Measurements from ENCODE around the gene RIN1. TPM values are rescaled to one million over a fixed set of nuclear protein-coding genes. Genes with fewer than 3 reads are reported as not detected.
"Not testable (repeated sequence)": the region's sequence is repeated elsewhere in the genome, so short reads cannot be mapped to it uniquely, and the experiment has no call there.

RIN1 gene
- total RNA-seq, 2 experiments from 2014 or later = 2.0 to 2.6 TPM

DNA sequence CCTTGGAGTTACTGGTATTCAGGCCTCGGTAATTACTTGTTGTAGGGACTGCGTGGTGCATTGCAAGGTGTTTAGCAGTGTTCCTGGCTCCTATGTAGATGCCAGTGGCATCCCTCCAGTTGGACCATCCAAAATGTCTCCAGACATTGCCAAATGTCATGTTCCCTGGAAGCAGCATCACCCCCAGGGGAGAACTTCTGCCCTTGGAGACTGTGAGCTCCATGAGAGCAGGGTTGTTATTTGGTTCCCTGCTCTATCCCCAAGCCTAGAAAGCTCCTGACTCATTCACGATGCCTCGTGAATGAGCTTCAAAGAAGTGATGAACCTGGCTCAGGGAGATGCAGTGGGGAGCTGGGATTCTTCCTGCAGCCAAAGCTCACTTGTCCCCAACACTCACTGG is 14.6 kb downstream of the RIN1 start:
- no peak for DNase-seq
- no peak overlapping the region for H3K4me3 Mint-ChIP-seq
- peaks cover 52% of the 10 kb centered on the region for H3K4me1 Mint-ChIP-seq (ENCODE audit: low read depth)
- H3K27ac Mint-ChIP-seq = no peak overlapping the region
- peaks cover 10% of the 10 kb centered on the region for H3K9me3 Mint-ChIP-seq
- CTCF ChIA-PET = interaction anchor here (0.5 to 2.0 kb wide), 2 partner anchors 9 to 1046 kb away, joined by 3 to 14 read pairs; no protein-coding TSS in a partner anchor
- no peaks in the 10 kb centered on the region for H3K27me3 Mint-ChIP-seq (ENCODE audit: low read depth)
- no peaks in the 10 kb centered on the region for H3K36me3 Mint-ChIP-seq (ENCODE audit: low read depth)
- intact Hi-C loops (cut with micrococcal nuclease) = no loop called here

- H3K36me3 Mint-ChIP-seq (ENCODE audit: low read depth); intact Hi-C loops (cut with micrococcal nuclease); H3K4me3 Mint-ChIP-seq; H3K27me3 Mint-ChIP-seq (ENCODE audit: low read depth); H3K27ac Mint-ChIP-seq; DNase-seq; CTCF ChIA-PET: not testable (repeated sequence)
- H3K9me3 Mint-ChIP-seq = peaks cover 10% of the 10 kb centered on the region
- H3K4me1 Mint-ChIP-seq (ENCODE audit: low read depth) = peaks cover 51% of the 10 kb centered on the region
Observed at GRCh38 chr11:66320748-66321147, 15.5 kb downstream of the RIN1 start.

DNA sequence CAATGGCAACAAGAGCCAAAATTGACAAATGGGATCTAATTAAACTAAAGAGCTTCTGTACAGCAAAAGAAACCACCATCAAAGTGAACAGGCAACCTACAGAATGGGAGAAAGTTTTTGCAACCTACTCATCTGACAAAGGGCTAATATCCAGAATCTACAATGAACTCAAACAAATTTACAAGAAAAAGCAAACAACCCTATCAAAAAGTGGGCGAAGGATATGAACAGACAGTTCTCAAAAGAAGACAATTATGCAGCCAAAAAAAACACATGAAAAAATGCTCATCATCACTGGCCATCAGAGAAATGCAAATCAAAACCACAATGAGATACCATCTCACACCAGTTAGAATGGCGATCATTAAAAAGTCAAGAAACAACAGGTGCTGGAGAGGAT is 15.9 kb downstream of the RIN1 start:
- H3K27ac Mint-ChIP-seq; H3K4me3 Mint-ChIP-seq; H3K36me3 Mint-ChIP-seq (ENCODE audit: low read depth); CTCF ChIA-PET; DNase-seq; intact Hi-C loops (cut with micrococcal nuclease); H3K27me3 Mint-ChIP-seq (ENCODE audit: low read depth): not testable (repeated sequence)
- H3K9me3 Mint-ChIP-seq = peaks cover 10% of the 10 kb centered on the region
- peaks cover 55% of the 10 kb centered on the region for H3K4me1 Mint-ChIP-seq (ENCODE audit: low read depth)

DNA sequence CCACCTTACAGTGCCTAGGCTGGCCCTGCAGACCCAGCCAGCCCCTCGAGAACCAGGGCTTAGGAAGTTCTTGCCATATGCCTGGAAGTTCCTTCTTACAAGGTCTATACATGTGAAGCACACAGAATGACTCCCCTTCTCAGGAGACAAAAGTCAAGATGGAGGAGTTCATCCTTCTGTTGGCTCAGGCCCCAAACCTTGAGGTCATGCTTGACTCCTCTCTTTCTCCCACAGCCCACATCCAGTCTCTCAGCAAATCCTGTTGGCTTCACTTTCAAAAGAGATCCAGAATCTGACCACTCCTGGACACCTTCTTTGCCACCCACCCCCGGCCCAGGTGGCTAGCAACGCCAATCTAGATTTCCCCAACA is 17.6 kb downstream of the RIN1 start:
- H3K36me3 Mint-ChIP-seq (ENCODE audit: low read depth) = no peaks in the 10 kb centered on the region
- CTCF ChIA-PET = interaction anchor here (1.0 to 1.3 kb wide), 2 partner anchors 8 to 26 kb away, joined by 3 to 5 read pairs; partner anchors contain the start of gene BRMS1
- peak overlapping the region; percentile 93 for H3K27ac Mint-ChIP-seq
- peaks cover 10% of the 10 kb centered on the region for H3K9me3 Mint-ChIP-seq
- peaks cover 62% of the 10 kb centered on the region for H3K4me1 Mint-ChIP-seq (ENCODE audit: low read depth)
- H3K4me3 Mint-ChIP-seq = no peak overlapping the region
- intact Hi-C loops (cut with micrococcal nuclease) = loop anchor here (1.0 kb wide), 1 partner anchor 8 kb away; no protein-coding TSS in a partner anchor
- H3K27me3 Mint-ChIP-seq (ENCODE audit: low read depth) = no peaks in the 10 kb centered on the region
- DNase-seq = no peak

DNA sequence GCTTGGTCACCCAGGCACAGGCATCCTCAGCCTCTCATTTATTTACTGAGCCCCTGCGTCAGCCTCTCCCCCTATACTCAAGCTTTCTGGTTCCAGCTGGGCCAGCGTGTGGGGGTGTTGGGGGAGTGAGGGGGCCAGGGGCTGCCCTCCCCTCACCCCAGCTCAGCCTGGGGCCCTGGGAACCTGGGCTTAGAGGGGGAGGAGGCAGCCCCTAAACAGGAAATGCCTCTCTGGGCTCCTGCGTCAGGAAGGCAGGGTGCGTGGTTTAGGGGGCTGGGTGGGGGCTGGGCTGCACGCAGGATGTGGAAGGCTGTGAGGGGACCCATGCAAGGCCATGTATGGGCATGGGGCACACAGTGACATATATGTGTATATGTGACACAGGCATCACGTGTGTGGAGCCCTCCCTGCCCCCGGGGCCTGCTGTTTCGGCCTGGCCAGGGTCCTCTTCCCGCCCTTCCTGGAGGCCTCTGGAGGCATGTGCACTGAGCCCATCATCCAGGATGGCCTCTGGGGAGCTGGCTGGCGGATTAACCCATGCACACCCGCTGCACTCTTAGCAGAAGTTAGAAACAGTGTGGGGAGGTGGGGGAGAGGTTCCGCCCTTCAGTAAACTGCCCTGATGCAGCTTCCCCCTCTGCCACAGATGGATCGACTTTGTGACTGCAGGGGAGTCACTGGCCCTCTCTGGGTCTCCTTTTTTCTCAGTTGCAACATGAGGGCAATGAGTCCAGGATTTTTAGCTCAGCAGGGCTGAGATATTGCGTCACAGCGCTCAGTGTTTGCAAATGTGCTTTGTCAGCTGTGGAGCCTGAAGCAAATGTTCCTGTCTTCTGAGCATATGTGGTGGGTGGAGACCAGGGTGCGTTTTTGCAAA is 18.3 kb downstream of the RIN1 start:
- intact Hi-C loops (cut with micrococcal nuclease) = loop anchor here (1.0 kb wide), 1 partner anchor 8 kb away; no protein-coding TSS in a partner anchor
- no peaks in the 10 kb centered on the region for H3K27me3 Mint-ChIP-seq (ENCODE audit: low read depth)
- H3K4me1 Mint-ChIP-seq (ENCODE audit: low read depth) = peaks cover 66% of the 10 kb centered on the region

DNA sequence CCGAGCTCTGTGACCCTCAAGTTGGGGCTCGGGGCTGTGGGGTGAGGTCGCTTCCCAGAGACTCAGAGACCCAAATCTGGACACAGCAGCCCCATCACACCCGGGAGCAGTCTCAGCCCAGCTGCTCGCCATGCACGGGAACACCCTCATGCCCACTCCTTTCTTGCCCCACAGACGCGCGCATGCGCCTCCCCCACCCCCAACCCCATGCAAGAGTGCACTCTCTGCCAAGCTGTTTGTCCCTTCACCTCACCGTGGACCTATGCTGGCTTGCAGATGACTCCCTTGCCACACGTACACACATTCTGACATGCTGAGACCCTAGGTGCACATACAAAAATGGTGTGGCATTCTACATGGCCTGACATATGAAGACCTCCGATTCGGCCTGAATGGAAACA is 18.9 kb downstream of the RIN1 start:
- H3K4me1 Mint-ChIP-seq (ENCODE audit: low read depth) = peaks cover 65% of the 10 kb centered on the region
- peak overlapping the region; percentile 53 for H3K4me3 Mint-ChIP-seq
- intact Hi-C loops (cut with micrococcal nuclease) = no loop called here
- H3K9me3 Mint-ChIP-seq = peaks cover 10% of the 10 kb centered on the region
- H3K27ac Mint-ChIP-seq = peak overlapping the region; percentile 93
- no peaks in the 10 kb centered on the region for H3K36me3 Mint-ChIP-seq (ENCODE audit: low read depth)
- CTCF ChIA-PET = interaction anchor here (0.6 to 1.8 kb wide), 5 partner anchors 12 to 113 kb away, joined by 3 to 4 read pairs (median 3); partner anchors contain the start of gene BRMS1
- H3K27me3 Mint-ChIP-seq (ENCODE audit: low read depth) = no peaks in the 10 kb centered on the region
- peak; percentile 56 for DNase-seq

More for the DNA sequence above, 18.3 kb downstream of the RIN1 start:
- Mint-ChIP-seq H3K4me3 (peak overlapping the region; percentile 53), H3K27ac (peak overlapping the region; percentile 93), H3K36me3 (ENCODE audit: low read depth) (no peaks in the 10 kb centered on the region), H3K9me3 (peaks cover 10% of the 10 kb centered on the region)
- CTCF ChIA-PET = interaction anchor here (1.0 to 1.3 kb wide), 3 partner anchors 9 to 27 kb away, joined by 3 to 5 read pairs (median 4); partner anchors contain the start of gene BRMS1
- peak; percentile 71 for DNase-seq

DNA sequence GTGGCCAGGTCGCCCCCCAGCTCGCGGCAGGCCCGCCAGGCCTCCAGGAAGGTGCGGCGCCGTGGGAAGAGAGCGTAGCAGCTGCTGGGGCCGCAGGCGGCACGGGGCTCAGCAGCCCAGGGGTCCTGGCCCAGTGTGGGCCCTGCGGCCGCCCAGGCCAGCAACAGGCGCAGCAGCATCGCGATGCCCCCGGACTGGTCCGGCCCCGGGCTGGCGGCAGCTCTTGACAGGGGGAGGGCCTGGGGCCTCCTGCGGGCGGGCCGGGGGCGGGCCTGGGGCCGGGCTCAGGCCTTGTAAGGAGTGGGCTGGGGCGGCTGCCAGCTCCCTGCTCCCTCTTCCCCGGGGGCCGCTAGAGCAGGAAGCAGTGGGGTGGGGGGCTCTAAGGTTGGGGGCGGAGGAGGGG is 19.4 kb downstream of the RIN1 start, which contains the start of gene CD248:
CD248 (minus strand) TSS at position 196 of the 403 bp plus-strand sequence; CDS start at position 179, 17 bp downstream.
- peak within 1 kb of the TSS; percentile 53 for H3K4me3 Mint-ChIP-seq
- peak within 1 kb of the TSS; percentile 93 for H3K27ac Mint-ChIP-seq
- CTCF ChIA-PET = interaction anchor here (0.6 to 1.8 kb wide), 4 partner anchors 12 to 114 kb away, joined by 3 to 4 read pairs (median 4); no protein-coding TSS in a partner anchor
- no peaks in the 10 kb centered on the region for H3K36me3 Mint-ChIP-seq (ENCODE audit: low read depth)
- no peaks in the 10 kb centered on the region for H3K27me3 Mint-ChIP-seq (ENCODE audit: low read depth)
- peaks cover 10% of the 10 kb centered on the region for H3K9me3 Mint-ChIP-seq
- DNase-seq = no peak
- intact Hi-C loops (cut with micrococcal nuclease) = no loop called here
- H3K4me1 Mint-ChIP-seq (ENCODE audit: low read depth) = peaks cover 65% of the 10 kb centered on the region

DNA sequence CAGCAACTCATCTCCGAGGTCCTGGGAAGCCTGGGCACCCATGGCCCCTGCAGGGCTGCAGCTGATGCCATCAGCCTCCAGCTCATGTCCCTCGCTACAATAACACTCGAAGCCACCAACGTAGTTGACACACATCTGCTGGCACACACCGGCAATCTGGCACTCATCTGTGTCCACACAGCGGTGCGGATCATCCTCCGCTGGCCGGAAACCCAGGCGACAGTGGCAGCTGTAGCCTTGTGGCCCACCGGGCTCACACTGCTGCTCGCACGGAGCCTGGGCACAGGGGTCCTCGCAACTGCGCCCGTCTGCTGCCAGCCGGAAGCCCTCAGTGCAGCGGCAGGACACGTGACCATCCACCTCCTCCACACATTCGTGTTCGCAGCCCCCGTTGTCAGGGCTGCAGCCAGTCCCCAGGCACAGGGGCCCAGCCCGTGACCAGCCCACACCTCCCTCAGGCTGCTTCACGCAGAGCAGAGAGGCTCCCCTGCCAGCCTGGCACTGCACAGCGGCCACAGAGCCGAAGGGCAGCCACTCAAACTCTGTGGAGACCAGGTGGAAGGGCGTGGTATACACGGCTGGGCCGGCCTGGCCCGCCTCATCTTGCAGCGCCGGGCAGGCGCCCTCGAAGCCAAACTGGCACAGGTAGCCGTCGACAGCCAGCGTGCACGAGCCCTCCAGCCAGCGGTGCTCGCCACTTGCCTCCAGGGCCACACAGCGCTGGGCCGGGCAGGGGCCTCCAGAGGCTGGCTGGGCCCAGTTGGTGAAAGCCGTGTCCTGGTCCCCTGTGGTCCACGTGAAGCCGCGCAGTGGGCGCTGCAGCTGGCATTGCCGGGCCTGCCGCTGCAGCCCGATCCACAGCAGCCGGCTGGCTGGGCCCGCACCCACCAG is 20.1 kb downstream of the RIN1 start:
- intact Hi-C loops (cut with micrococcal nuclease) = no loop called here
- no peak overlapping the region for H3K4me3 Mint-ChIP-seq
- CTCF ChIA-PET = interaction anchor here (1.3 to 1.8 kb wide), 2 partner anchors 13 to 73 kb away, joined by 3 to 4 read pairs; no protein-coding TSS in a partner anchor
- DNase-seq = no peak
- no peak overlapping the region for H3K27ac Mint-ChIP-seq
- no peaks in the 10 kb centered on the region for H3K27me3 Mint-ChIP-seq (ENCODE audit: low read depth)
- no peaks in the 10 kb centered on the region for H3K36me3 Mint-ChIP-seq (ENCODE audit: low read depth)
- peaks cover 65% of the 10 kb centered on the region for H3K4me1 Mint-ChIP-seq (ENCODE audit: low read depth)
- H3K9me3 Mint-ChIP-seq = peaks cover 10% of the 10 kb centered on the region

DNA sequence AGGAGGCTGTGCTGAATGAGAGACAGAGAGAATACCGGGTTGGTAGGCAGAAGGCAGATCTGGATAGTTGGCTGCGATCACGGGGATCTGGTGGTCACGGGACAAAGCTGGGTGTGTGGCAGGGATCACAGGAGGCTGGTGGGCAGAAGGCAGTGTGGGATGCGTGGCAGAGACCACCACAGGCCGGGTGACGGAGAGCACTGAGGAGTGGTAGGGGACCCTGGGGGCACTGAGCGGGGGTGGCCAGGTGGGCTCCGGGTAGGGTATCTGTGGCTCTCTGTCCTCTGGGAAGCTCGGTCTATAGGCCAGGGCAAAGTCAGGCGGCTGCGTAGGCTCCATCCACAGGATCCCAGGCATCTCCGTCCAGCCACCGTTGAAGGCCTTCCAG is 20.7 kb downstream of the RIN1 start:
- Mint-ChIP-seq H3K27me3 (ENCODE audit: low read depth) (no peaks in the 10 kb centered on the region), H3K27ac (no peak overlapping the region), H3K4me3 (no peak overlapping the region), H3K36me3 (ENCODE audit: low read depth) (no peaks in the 10 kb centered on the region), H3K9me3 (peaks cover 10% of the 10 kb centered on the region), H3K4me1 (ENCODE audit: low read depth) (peaks cover 65% of the 10 kb centered on the region)
- no peak for DNase-seq
- CTCF ChIA-PET = interaction anchor here (1.8 kb wide), 1 partner anchor 74 kb away, joined by 3 read pairs; no protein-coding TSS in a partner anchor
- intact Hi-C loops (cut with micrococcal nuclease) = no loop called here

DNA sequence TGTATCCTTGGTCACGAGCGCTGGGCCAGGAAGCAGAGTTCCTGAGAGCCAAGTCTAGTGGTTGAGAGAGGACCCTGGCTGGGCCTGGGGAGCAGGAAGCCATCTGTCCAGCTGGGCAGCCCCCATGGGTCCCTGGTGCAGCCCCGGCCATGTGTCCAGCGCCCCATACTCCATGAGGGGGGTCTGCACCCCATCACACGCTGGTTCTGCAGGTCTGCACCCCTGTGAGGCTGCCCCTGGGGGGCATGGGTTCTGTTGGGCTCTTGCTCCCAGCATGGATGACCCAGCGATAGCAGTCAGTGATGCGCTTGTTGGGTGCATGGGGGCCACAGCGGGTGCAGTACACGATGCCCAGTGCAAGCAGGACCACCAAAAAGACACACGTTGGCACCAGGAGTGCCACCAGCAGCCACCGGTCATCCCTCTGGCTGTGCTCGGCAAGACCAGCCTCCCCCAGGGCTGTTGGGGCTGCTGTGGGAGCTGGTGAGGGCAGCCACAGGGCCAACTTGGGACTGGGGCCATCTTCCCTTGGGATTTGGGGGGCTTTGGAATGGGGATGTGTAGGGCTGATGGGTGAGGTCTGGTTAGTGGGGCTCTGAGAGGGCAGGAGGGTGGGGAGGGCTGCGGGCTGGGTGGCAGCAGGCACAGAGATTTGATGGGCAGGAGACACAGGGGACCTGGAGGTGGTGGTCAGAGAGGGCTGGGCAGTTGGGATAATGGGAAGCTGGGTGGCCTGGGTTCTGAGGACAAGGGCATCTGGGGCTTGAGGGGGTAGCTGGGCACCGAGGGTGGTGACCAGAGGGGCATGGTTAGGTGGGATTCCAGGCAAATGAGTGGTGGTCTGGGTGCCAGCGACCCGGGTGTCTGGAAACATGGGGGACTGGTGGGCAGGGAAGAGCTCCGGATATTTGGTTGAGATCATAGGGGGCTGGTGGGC is 21.4 kb downstream of the RIN1 start:
- DNase-seq = no peak
- H3K4me1 Mint-ChIP-seq (ENCODE audit: low read depth) = peaks cover 60% of the 10 kb centered on the region
- peak overlapping the region; percentile 17 for H3K27ac Mint-ChIP-seq
- intact Hi-C loops (cut with micrococcal nuclease) = no loop called here
- H3K36me3 Mint-ChIP-seq (ENCODE audit: low read depth) = no peaks in the 10 kb centered on the region
- CTCF ChIA-PET = interaction anchor here (4.1 kb wide), 1 partner anchor 12 kb away, joined by 23 read pairs; no protein-coding TSS in a partner anchor
- no peak overlapping the region for H3K4me3 Mint-ChIP-seq
- H3K27me3 Mint-ChIP-seq (ENCODE audit: low read depth) = no peaks in the 10 kb centered on the region
- peaks cover 5% of the 10 kb centered on the region for H3K9me3 Mint-ChIP-seq

GRCh38 chr11:66314186-66314501 is 22.1 kb downstream of the RIN1 start:
- peak overlapping the region; percentile 63 for H3K27ac Mint-ChIP-seq
- H3K27me3 Mint-ChIP-seq (ENCODE audit: low read depth) = no peaks in the 10 kb centered on the region
- H3K4me3 Mint-ChIP-seq = peak overlapping the region; percentile 59
- peaks cover 2% of the 10 kb centered on the region for H3K9me3 Mint-ChIP-seq
- peaks cover 54% of the 10 kb centered on the region for H3K4me1 Mint-ChIP-seq (ENCODE audit: low read depth)
- H3K36me3 Mint-ChIP-seq (ENCODE audit: low read depth) = no peaks in the 10 kb centered on the region
- intact Hi-C loops (cut with micrococcal nuclease) = no loop called here
- no peak for DNase-seq
- CTCF ChIA-PET = interaction anchor here (1.0 to 4.1 kb wide), 2 partner anchors 13 to 18 kb away, joined by 3 to 23 read pairs; no protein-coding TSS in a partner anchor
